Uterus (tissue), 4 donors: ENCODE measurements around the gene IGFLR1. TPM values are rescaled to one million over a fixed set of nuclear protein-coding genes. Genes with fewer than 3 reads are reported as not detected.

ENCODE experiments used
- DNase-seq, 2 donors: peaks; one replicate each; pipeline ENCODE4 v3.0.0-alpha.2; 2019 to 2020
- H3K27ac ChIP-seq, 2 donors: fragments of 200-600 bp; sonication (generic); 1 replicate in 1 of 2; 2 replicates in 1 of 2; pipeline ENCODE4 v1.5.1; 2016 to 2018
- H3K27me3 ChIP-seq, 2 donors: fragments of 200-600 bp; sonication (generic); one replicate each; pipeline ENCODE4 v1.5.1; 2018 to 2019; ENCODE audit warnings: control low read depth in 1 of 2
- H3K36me3 ChIP-seq, 2 donors: fragments of 200-600 bp; sonication (generic); one replicate each; pipeline ENCODE4 v1.5.1; 2019; ENCODE audit warnings: control low read depth in 1 of 2
- H3K4me1 ChIP-seq, 2 donors: fragments of 200-600 bp; sonication (generic); one replicate each; pipeline ENCODE4 v1.5.1; 2018 to 2019; ENCODE audit warnings: control low read depth in 1 of 2
- H3K4me3 ChIP-seq, 2 donors: fragments of 200-600 bp; sonication (generic); 1 replicate in 1 of 2; 2 replicates in 1 of 2; pipeline ENCODE4 v1.5.1; 2018 to 2019; ENCODE audit warnings: mild to moderate bottlenecking in 1 of 2
- H3K9me3 ChIP-seq, 2 donors: fragments of 200-600 bp; sonication (generic); one replicate each; pipeline ENCODE4 v1.5.1; 2019; ENCODE audit warnings: control low read depth in 1 of 2
- CTCF ChIP-seq, 4 experiments: fragments of 200-600 bp in 2 of 4; fragments of 450-650 bp in 2 of 4; sonication (generic) in 2 of 4; IDR thresholded peaks; one replicate each; pipeline ENCODE4 v1.5.1; 2016 to 2019; ENCODE audit warnings: antibody characterized with exemption in 4 of 4, mild to moderate bottlenecking in 2 of 4, moderate library complexity in 1 of 4
- POLR2A ChIP-seq, 2 donors: fragments of 450-650 bp; IDR thresholded peaks; one replicate each; pipeline ENCODE4 v1.6.1; 2016; ENCODE audit warnings: antibody characterized with exemption in 2 of 2, mild to moderate bottlenecking in 1 of 2, moderate library complexity in 1 of 2
- intact Hi-C: fragments of 100-400 bp; cut with DNase I; formaldehyde crosslinking; loops from one replicate; pipeline ENCODE4 v1.15.1; 2023; ENCODE audit warnings: low total_unique reads
- total RNA-seq, 4 donors: library from RNA; depleted of rRNA in 3 of 4; stranded (reverse); fragments of >200 nt in 3 of 4; gene quantifications; one replicate each; pipeline versions ENCODE4 v1.1.0 to v1.2.4, GENCODE V29; 2014 to 2023
- donor health status: DM: yes; HTN: yes; CAD: no.

The IGFLR1 gene
- total RNA-seq, 4 donors from 2014 or later: 0.77 to 5.3 (median 2.2) TPM

- Histone ChIP-seq H3K27me3 (no peaks in the 10 kb centered on the region), H3K4me1 (no peaks in the 10 kb centered on the region), H3K9me3 (no peaks in the 10 kb centered on the region), H3K4me3 (no peak overlapping the region), H3K27ac (no peak overlapping the region), H3K36me3 (no peaks in the 10 kb centered on the region)
- TF ChIP-seq CTCF (IDR thresholded peaks at IDR 0.05): no peak
- no peak for TF ChIP-seq POLR2A (IDR thresholded peaks at IDR 0.05)
- intact Hi-C loops: no loop called here
- no peak for DNase-seq
These were observed 20.9 kb downstream of the IGFLR1 start for GRCh38 chr19:35721374-35721773.

- Histone ChIP-seq H3K36me3 (no peaks in the 10 kb centered on the region), H3K27me3 (no peaks in the 10 kb centered on the region), H3K4me1 (peaks cover 5% of the 10 kb centered on the region in 2 donors), H3K9me3 (no peaks in the 10 kb centered on the region), H3K4me3 (no peak overlapping the region), H3K27ac (no peak overlapping the region)
- no peak for DNase-seq
- intact Hi-C loops: no loop called here
- TF ChIP-seq POLR2A (IDR thresholded peaks at IDR 0.05): no peak
- no peak for TF ChIP-seq CTCF (IDR thresholded peaks at IDR 0.05)
These were observed 21.6 kb downstream of the IGFLR1 start for GRCh38 chr19:35720648-35721047.

GRCh38 chr19:35720163-35720524 lies 22.1 kb downstream of the IGFLR1 start:
- Histone ChIP-seq H3K27me3 (no peaks in the 10 kb centered on the region), H3K4me3 (no peak overlapping the region), H3K36me3 (no peaks in the 10 kb centered on the region), H3K9me3 (no peaks in the 10 kb centered on the region), H3K4me1 (peaks cover 8 to 10% of the 10 kb centered on the region in 2 donors), H3K27ac (no peak overlapping the region)
- TF ChIP-seq POLR2A (IDR thresholded peaks at IDR 0.05) (no peak), CTCF (IDR thresholded peaks at IDR 0.05) (no peak)
- no peak for DNase-seq
- intact Hi-C loops: no loop called here

- intact Hi-C loops: loop anchor here (10.0 kb wide), 1 partner anchor 175 kb away; the partner anchor contains the start of gene TMEM147
- H3K36me3 ChIP-seq: no peaks in the 10 kb centered on the region
- H3K4me1 ChIP-seq: peaks cover 8 to 11% of the 10 kb centered on the region in 2 donors
- H3K4me3 ChIP-seq: no peak overlapping the region
- TF ChIP-seq POLR2A (IDR thresholded peaks at IDR 0.05): no peak
- no peak for TF ChIP-seq CTCF (IDR thresholded peaks at IDR 0.05)
- H3K27me3 ChIP-seq: no peaks in the 10 kb centered on the region
- no peak for DNase-seq
- no peak overlapping the region for H3K27ac ChIP-seq
- no peaks in the 10 kb centered on the region for H3K9me3 ChIP-seq
These were observed 22.7 kb downstream of the IGFLR1 start for GRCh38 chr19:35719402-35720162.

- intact Hi-C loops: loop anchor here (10.0 kb wide), 1 partner anchor 174 kb away; the partner anchor contains the start of gene TMEM147
- H3K4me1 ChIP-seq: peaks cover 8 to 11% of the 10 kb centered on the region in 2 donors
- peak; percentile 46 to 52 for DNase-seq
These were observed 23.8 kb downstream of the IGFLR1 start for GRCh38 chr19:35718345-35719041.

More at GRCh38 chr19:35718345-35719041, 23.8 kb downstream of the IGFLR1 start:
- no peaks in the 10 kb centered on the region for H3K36me3 ChIP-seq
- no peaks in the 10 kb centered on the region for H3K27me3 ChIP-seq
- H3K27ac ChIP-seq: peak overlapping the region; percentile 83 to 90
- TF ChIP-seq POLR2A (IDR thresholded peaks at IDR 0.05) (no peak), CTCF (IDR thresholded peaks at IDR 0.05) (no peak)
- H3K9me3 ChIP-seq: no peaks in the 10 kb centered on the region
- H3K4me3 ChIP-seq: peak overlapping the region; percentile 53 to 82
